Ovary (tissue), 10 donors: ENCODE results near the gene OVCA2. TPM values are rescaled to one million over a fixed set of nuclear protein-coding genes. Genes with fewer than 3 reads are reported as not detected.

Experiments
- DNase-seq, 5 donors: peaks; one replicate each; pipeline ENCODE4 v3.0.0-alpha.2; 2019 to 2020
- H3K27ac ChIP-seq, 2 donors: fragments of 200-600 bp; one replicate each; pipeline versions ENCODE4 v1.5.1 to v1.8.0; 2019 to 2022
- H3K27me3 ChIP-seq: fragments of 200-600 bp; one replicate; pipeline ENCODE4 v1.8.0; 2022
- H3K36me3 ChIP-seq: fragments of 200-600 bp; sonication (generic); one replicate; pipeline ENCODE4 v1.5.1; 2019
- H3K4me1 ChIP-seq: one replicate; pipeline ENCODE4 v1.8.1; 2013; ENCODE audit warnings: mild to moderate bottlenecking, moderate library complexity; ENCODE audit not compliant: insufficient read depth
- H3K4me3 ChIP-seq: fragments of 200-600 bp; sonication (generic); one replicate; pipeline ENCODE4 v1.5.1; 2017
- H3K9me3 ChIP-seq, 2 donors: fragments of 200-600 bp in 1 of 2; sonication (generic) in 1 of 2; one replicate each; pipeline versions ENCODE4 v1.5.1 to v1.8.1; 2013 to 2019; ENCODE audit warnings: mild to moderate bottlenecking in 1 of 2, moderate library complexity in 1 of 2
- EP300 ChIP-seq: sonication (generic); formaldehyde crosslinking; IDR thresholded peaks from one replicate; pipeline ENCODE4 v1.6.1; 2017; ENCODE audit warnings: antibody characterized with exemption
- POLR2A ChIP-seq: fragments of 450-650 bp; IDR thresholded peaks from one replicate; pipeline ENCODE4 v1.6.1; 2017; ENCODE audit warnings: antibody characterized with exemption, mild to moderate bottlenecking, moderate library complexity
- WGBS, 3 donors: extraction: QIAGEN DNeasy Blood & Tissue Kit in 1 of 3; methylation state at CpG; one replicate each; pipeline versions ENCODE4 v1.1.5 to v1.1.7; 2013 to 2017; 5-methylcytosine and 5-hydroxymethylcytosine counted together
- intact Hi-C, 4 donors: fragments of 100-400 bp; cut with DNase I; formaldehyde crosslinking; loops; one replicate each; pipeline versions ENCODE4 v1.11.0 to v1.15.1; 2022 to 2023
- long read RNA-seq, 3 donors: library from polyadenylated mRNA in 2 of 3; unstranded in 2 of 3; transcript quantifications; one replicate each; pipeline ENCODE4 v2.0.0 and lab custom pipeline, GENCODE V29; 2021 to 2026
- polyA plus RNA-seq, 2 donors: library from polyadenylated mRNA; stranded (reverse); fragments of 200-250 nt in 1 of 2; fragments of 350-450 nt in 1 of 2; fragmentation: Illumina TruSeq in 1 of 2; extraction: RNeasy Lipid Tissue Mini Kit (QIAGEN cat#74804) in 1 of 2; gene quantifications; one replicate each; pipeline ENCODE4 v1.2.3, GENCODE V29; 2013 to 2014
- total RNA-seq, 7 donors: library from RNA; depleted of rRNA in 2 of 7; stranded (reverse); fragments of >200 nt in 2 of 7; fragmentation: NEBNext Ultra II Directional in 3 of 7; extraction: Animal tissue kit (Norgen Biotek cat#: 25700) in 3 of 7; gene quantifications; one replicate each; pipeline versions ENCODE4 v1.1.0 to v1.2.4, GENCODE V29; 2016 to 2023
- TF ChIP-seq, protein P1 (sequence below), 3 donors: fragments of 450-650 bp in 2 of 3; fragments of 200-600 bp in 1 of 3; IDR thresholded peaks; one replicate each; pipeline versions ENCODE4 v1.5.1 to v1.8.0; 2016 to 2022; ENCODE audit warnings: antibody characterized with exemption in 3 of 3, mild to moderate bottlenecking in 1 of 3
- donor health status: DM: no; HTN: no; CAD: no; lungs with moderate emphysema.
- donor health status: DM: no; HTN: no; CAD: no.
- donor health status: Bipolar disorder and iron deficiency.
- donor health status: DM: yes; HTN: yes; CAD: no.
- donor health status: DM: no; HTN: no; CAD: no.
- donor health status: DM: yes; HTN: yes; CAD: no.

OVCA2 gene
- total RNA-seq (10 to 100 TPM; 19.1 to 26.4 (median 21.2) TPM), polyA plus RNA-seq (10 to 100 TPM; 13.2 to 28.3 TPM)
- long read RNA-seq, donor 1, transcript OVCA2-201 (2 exons, 1,122 nt) = major isoform, 95 of 95 reads
- long read RNA-seq, donor 1, partial matches to known transcripts = 0 of 95 reads
- long read RNA-seq, donor 1, other reads (novel, unspliced or antisense) = 0 of 95 reads
- long read RNA-seq, donor 2, transcript OVCA2-201 (2 exons, 1,122 nt) = major isoform, 19 of 19 reads
- long read RNA-seq, donor 2, partial matches to known transcripts = 0 of 19 reads
- long read RNA-seq, donor 2, other reads (novel, unspliced or antisense) = 0 of 19 reads
- long read RNA-seq, donor 3, transcript OVCA2-201 (2 exons, 1,122 nt) = major isoform, 42 of 44 reads
- long read RNA-seq, donor 3, partial matches to known transcripts = 0 of 44 reads
- long read RNA-seq, donor 3, other reads (novel, unspliced or antisense) = 2 of 44 reads

DNA sequence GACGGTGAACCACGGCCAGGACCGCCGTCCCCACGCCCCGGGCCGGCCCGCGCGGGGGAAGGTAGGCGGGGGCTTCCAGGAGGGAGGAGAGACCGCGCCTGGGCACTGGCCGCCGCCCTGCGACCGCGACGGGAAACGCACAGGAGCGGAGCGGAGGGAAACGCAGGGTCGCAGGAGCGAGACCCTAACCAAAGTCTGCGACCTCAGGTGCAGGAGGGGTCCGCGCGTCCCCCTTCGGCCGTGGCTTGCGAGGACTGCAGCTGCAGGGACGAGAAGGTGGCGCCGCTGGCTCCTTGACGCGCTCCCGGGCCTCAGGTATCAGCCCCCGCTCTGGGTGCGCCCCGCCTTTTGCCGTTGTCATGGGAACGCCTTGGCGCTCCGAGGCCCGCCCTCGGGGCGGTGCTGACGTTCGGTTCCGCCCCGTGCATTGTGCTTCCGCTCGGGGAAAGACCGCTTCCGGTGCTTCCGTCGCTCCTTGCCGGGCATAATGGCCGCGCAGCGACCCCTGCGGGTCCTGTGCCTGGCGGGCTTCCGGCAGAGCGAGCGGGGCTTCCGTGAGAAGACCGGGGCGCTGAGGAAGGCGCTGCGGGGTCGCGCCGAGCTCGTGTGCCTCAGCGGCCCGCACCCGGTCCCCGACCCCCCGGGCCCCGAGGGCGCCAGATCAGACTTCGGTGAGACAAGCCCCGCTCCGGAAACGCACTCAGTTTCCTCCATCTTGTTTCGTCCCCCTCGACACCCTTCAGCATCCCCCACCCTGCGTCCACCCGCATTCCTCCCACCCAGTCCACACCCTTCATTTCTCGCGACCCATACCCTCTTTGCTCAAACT, at the start of gene OVCA2:
Gene OVCA2, plus strand, starts transcription at position 462 of the 829 bp plus-strand sequence. Its CDS starts 26 bp downstream, at position 488.
- H3K27me3 ChIP-seq = no peaks in the 10 kb centered on the region
- H3K4me1 ChIP-seq = peaks cover 6% of the 10 kb centered on the region
- DNase-seq = peak; percentile 95 to 98 (median 96)
- intact Hi-C loops = no loop called here
- no peaks in the 10 kb centered on the region for H3K9me3 ChIP-seq
- 0 to 1% (median 1%) methylated on average over 64 to 93 of the region's 93 CpGs for WGBS, 3 donors
- H3K27ac ChIP-seq = peak within 1 kb of the TSS; percentile 77 to 82
- TF ChIP-seq, protein P1, sequence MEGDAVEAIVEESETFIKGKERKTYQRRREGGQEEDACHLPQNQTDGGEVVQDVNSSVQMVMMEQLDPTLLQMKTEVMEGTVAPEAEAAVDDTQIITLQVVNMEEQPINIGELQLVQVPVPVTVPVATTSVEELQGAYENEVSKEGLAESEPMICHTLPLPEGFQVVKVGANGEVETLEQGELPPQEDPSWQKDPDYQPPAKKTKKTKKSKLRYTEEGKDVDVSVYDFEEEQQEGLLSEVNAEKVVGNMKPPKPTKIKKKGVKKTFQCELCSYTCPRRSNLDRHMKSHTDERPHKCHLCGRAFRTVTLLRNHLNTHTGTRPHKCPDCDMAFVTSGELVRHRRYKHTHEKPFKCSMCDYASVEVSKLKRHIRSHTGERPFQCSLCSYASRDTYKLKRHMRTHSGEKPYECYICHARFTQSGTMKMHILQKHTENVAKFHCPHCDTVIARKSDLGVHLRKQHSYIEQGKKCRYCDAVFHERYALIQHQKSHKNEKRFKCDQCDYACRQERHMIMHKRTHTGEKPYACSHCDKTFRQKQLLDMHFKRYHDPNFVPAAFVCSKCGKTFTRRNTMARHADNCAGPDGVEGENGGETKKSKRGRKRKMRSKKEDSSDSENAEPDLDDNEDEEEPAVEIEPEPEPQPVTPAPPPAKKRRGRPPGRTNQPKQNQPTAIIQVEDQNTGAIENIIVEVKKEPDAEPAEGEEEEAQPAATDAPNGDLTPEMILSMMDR (IDR thresholded peaks at IDR 0.05) = peak; percentile 5 to 65 (median 56)
- TF ChIP-seq POLR2A (peak; percentile 77), EP300 (no peak)
- no peaks in the 10 kb centered on the region for H3K36me3 ChIP-seq
- peak within 1 kb of the TSS; percentile 82 for H3K4me3 ChIP-seq

DNA sequence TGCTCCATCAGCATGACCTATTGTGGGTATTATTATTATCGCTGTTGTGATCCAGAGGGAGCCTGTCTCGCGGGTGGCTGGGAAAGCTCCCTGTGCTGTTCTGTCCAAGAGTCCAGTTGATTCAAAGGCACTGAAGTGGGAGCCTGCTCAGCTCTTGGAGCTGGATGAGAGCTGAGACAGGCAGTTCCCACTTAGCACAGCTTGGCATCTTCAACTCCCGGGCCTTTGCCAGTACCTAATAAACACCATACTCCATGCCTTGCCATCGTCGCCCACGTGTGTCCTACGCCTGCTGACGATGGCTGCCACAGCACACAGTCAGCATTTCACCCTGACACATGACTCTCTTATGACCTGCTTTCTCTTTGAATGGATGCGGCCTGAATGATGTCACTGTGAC, 49.3 kb upstream of the OVCA2 start:
- intact Hi-C loops = no loop called here
- peaks cover 3% of the 10 kb centered on the region for H3K4me1 ChIP-seq
- H3K27me3 ChIP-seq = no peaks in the 10 kb centered on the region
- TF ChIP-seq EP300 = no peak
- TF ChIP-seq, protein P1 (IDR thresholded peaks at IDR 0.05) = no peak
- TF ChIP-seq POLR2A = no peak
- 77 to 79% (median 78%) methylated on average over 10 of the region's 10 CpGs for WGBS, 3 donors
- H3K4me3 ChIP-seq = no peak overlapping the region
- DNase-seq = no peak
- no peaks in the 10 kb centered on the region for H3K9me3 ChIP-seq
- no peak overlapping the region for H3K27ac ChIP-seq
- no peaks in the 10 kb centered on the region for H3K36me3 ChIP-seq

DNA sequence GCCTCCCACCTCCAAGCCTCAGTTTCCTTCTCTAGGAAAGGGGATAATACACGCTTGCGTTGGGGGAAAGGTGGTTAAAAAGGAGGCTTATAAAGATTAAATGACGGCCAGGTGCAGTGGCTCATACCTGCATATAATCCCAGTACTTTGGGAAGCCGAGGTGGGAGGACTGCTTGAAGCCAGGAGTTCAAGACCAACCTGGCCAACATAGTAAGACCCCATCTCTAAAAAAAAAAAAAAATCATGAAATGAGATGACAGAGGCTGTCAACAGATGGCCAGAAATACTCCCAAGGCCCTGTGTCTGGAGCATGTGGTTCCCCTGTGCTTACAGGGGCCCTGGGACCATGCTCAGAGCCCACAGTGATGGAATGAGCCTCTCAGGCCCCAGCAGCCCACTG, 47.1 kb upstream of the OVCA2 start:
- 95 to 99% (median 98%) methylated on average over 4 of the region's 4 CpGs for WGBS, 3 donors
- H3K4me3 ChIP-seq = no peak overlapping the region
- no peak overlapping the region for H3K27ac ChIP-seq
- DNase-seq = no peak
- no peaks in the 10 kb centered on the region for H3K9me3 ChIP-seq
- no peak for TF ChIP-seq EP300
- TF ChIP-seq, protein P1 (IDR thresholded peaks at IDR 0.05) = no peak
- no peak for TF ChIP-seq POLR2A
- H3K4me1 ChIP-seq = peaks cover 10% of the 10 kb centered on the region
- H3K27me3 ChIP-seq = no peaks in the 10 kb centered on the region
- intact Hi-C loops = no loop called here
- no peaks in the 10 kb centered on the region for H3K36me3 ChIP-seq

DNA sequence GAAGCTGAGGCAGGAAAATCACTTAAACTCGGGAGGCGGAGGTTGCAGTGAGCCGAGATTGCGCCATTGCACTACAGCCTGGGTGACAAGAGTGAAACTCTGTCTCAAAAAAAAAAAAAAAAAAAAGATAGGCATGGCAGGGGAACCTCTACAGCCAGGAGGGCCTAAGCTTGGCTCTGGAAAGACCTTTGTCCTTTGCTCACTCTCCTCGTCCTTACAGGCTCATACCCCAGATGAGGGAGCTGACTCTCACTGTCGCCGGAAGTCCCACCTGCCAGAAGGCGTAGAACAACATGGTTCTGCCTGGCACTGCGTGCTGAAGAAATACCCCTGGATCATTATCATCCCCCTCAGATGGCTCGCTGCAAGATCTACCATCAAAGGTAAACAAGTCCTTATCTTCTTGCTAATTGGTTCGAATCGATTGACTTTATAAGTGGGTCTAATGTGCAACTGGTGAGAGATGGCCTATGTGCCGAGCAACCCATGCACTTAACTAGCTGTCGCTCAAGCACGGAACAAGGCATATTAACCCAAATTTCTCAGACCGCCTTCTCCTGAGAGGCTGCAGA, 46.4 kb upstream of the OVCA2 start:
- Histone ChIP-seq H3K9me3 (no peaks in the 10 kb centered on the region), H3K4me1 (peaks cover 13% of the 10 kb centered on the region), H3K4me3 (no peak overlapping the region), H3K36me3 (no peaks in the 10 kb centered on the region), H3K27ac (no peak overlapping the region), H3K27me3 (no peaks in the 10 kb centered on the region)
- TF ChIP-seq, protein P1 (IDR thresholded peaks at IDR 0.05) = no peak
- TF ChIP-seq POLR2A = no peak
- no peak for TF ChIP-seq EP300
- intact Hi-C loops = no loop called here
- WGBS, 3 donors = 95 to 96% (median 96%) methylated on average over 16 of the region's 16 CpGs
- no peak for DNase-seq
